PC-3 (cell line): ENCODE measurements around the gene STAT5B. TPM values are rescaled to one million over a fixed set of nuclear protein-coding genes. Genes with fewer than 3 reads are reported as not detected.

ENCODE experiments used
- ATAC-seq: fragments of 200-7000 bp; cut with Tn5 transposase; 2 replicates; pipeline ENCODE4 v1.9.1; 2020; ENCODE audit warnings: mild to moderate bottlenecking, moderate library complexity
- BruUV-seq: library from RNA; stranded (reverse); fragments of 400-500 nt; replicated peaks from 2 replicates; lab custom pipeline; 2021; lab: Mats Ljungman, UMichigan
- CTCF ChIA-PET: fragments of 300-600 bp; sonication (Branson Sonifier 250); formaldehyde crosslinking; loops from one replicate; lab custom pipeline; 2022; ENCODE audit warnings: antibody characterized with exemption; lab: Charles Lee
- POLR2A ChIA-PET: fragments of 300-600 bp; sonication (Branson Sonifier 250); formaldehyde crosslinking; loops from one replicate; lab custom pipeline; 2022; ENCODE audit warnings: antibody characterized with exemption; ENCODE audit not compliant: unreplicated experiment; lab: Charles Lee
- DNase-seq: peaks from one replicate; pipeline ENCODE4 v3.0.0-alpha.2; 2015
- H2AFZ ChIP-seq: fragments of 300-600 bp; sonication (generic); 2 replicates; pipeline ENCODE4 v1.6.0; 2016; ENCODE audit warnings: antibody characterized with exemption, low read length
- H3F3A ChIP-seq: fragments of 300-600 bp; sonication (generic); one replicate; pipeline ENCODE4 v1.6.0; 2017; ENCODE audit warnings: antibody characterized with exemption, low read length, control low read depth, mild to moderate bottlenecking; ENCODE audit not compliant: unreplicated experiment
- H3K27ac ChIP-seq: fragments of 300-600 bp; sonication (generic); 2 replicates; pipeline ENCODE4 v1.5.1; 2016; ENCODE audit warnings: mild to moderate bottlenecking, low read length
- H3K27me3 ChIP-seq: fragments of 300-600 bp; sonication (generic); 2 replicates; pipeline ENCODE4 v1.6.1; 2016; ENCODE audit warnings: low read length, mixed read lengths
- H3K36me3 ChIP-seq: fragments of 300-600 bp; sonication (generic); 2 replicates; pipeline ENCODE4 v1.6.1; 2016; ENCODE audit warnings: low read depth, mixed run types, low read length, mixed read lengths
- H3K4me1 ChIP-seq: fragments of 300-600 bp; sonication (generic); 2 replicates; pipeline ENCODE4 v1.5.1; 2016; ENCODE audit warnings: low read length; ENCODE audit not compliant: insufficient read depth
- H3K4me2 ChIP-seq: fragments of 300-600 bp; sonication (generic); 2 replicates; pipeline ENCODE4 v1.6.0; 2016; ENCODE audit warnings: low read length
- H3K4me3 ChIP-seq: fragments of 300-600 bp; sonication (generic); 2 replicates; pipeline ENCODE4 v1.5.1; 2016; ENCODE audit warnings: mild to moderate bottlenecking, low read length, mixed read lengths
- H3K79me2 ChIP-seq: fragments of 300-600 bp; sonication (generic); 2 replicates; pipeline ENCODE4 v1.6.1; 2017; ENCODE audit warnings: low read length, mixed read lengths
- H3K9ac ChIP-seq: fragments of 300-600 bp; sonication (generic); 2 replicates; pipeline ENCODE4 v1.6.0; 2016; ENCODE audit warnings: mild to moderate bottlenecking, low read length
- H3K9me2 ChIP-seq: fragments of 300-600 bp; sonication (generic); replicated peaks from 2 replicates; pipeline ENCODE4 v1.6.1; 2016; ENCODE audit warnings: mixed run types, low read length, mixed read lengths
- H3K9me3 ChIP-seq: fragments of 300-600 bp; sonication (generic); 2 replicates; pipeline ENCODE4 v1.6.1; 2016; ENCODE audit warnings: low read length, mixed read lengths
- H4K20me1 ChIP-seq: fragments of 300-600 bp; sonication (generic); 2 replicates; pipeline ENCODE4 v1.6.1; 2016; ENCODE audit warnings: low read length, mixed read lengths
- EZH2 ChIP-seq: fragments of 300-600 bp; sonication (generic); IDR thresholded peaks from one replicate; pipeline ENCODE4 v1.6.1; 2017; ENCODE audit warnings: antibody characterized with exemption, mild to moderate bottlenecking, low read length; ENCODE audit not compliant: unreplicated experiment
- EZH2phosphoT487 ChIP-seq: fragments of 300-600 bp; sonication (generic); IDR thresholded peaks from 2 replicates; pipeline ENCODE4 v1.6.1; 2018; ENCODE audit warnings: mild to moderate bottlenecking, antibody characterized with exemption, low read length, borderline replicate concordance
- intact Hi-C: fragments of 100-400 bp; cut with micrococcal nuclease; formaldehyde crosslinking; loops from 2 replicates; pipeline ENCODE4 v1.9.0; 2023
- total RNA-seq: library from RNA; depleted of rRNA; stranded (reverse); fragments of >200 nt; gene quantifications from 2 replicates; pipeline ENCODE4 v1.2.3, GENCODE V29; 2014
- TF ChIP-seq, protein P1 (sequence below): fragments of 300-600 bp; sonication (generic); conservative IDR thresholded peaks from 2 replicates; pipeline ENCODE4 v1.5.1; 2017; ENCODE audit warnings: antibody characterized with exemption, low read depth, mild to moderate bottlenecking, low read length

STAT5B gene
- total RNA-seq, 1 experiment from 2014 or later, result not detected

DNA sequence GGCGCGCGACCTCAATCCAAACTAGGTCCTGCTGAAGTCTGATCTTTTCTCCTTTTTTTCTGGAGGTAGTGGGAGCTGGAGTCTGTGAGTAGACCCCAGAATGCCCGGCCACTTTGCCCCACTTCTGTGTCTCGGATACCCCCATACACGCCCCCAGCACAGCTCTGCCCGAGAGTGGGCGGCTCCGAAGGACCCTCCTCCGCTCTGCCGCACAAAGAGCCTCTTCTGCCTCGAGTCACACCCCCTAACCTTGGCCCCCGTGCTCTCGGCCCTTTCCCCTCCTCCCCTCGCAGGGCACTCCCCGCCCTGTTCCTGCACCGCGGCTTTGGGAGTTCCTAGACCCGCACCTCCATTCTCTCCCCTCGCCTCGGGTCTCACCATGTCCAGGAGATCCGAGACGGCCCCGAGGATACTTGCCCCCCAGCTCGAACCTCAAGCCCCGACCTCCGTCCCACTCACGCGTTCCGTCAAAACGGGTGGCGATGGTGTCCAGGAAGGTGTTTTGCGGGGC is 95.7 kb downstream of the STAT5B start:
- Histone ChIP-seq H3F3A (no peaks in the 10 kb centered on the region), H3K4me2 (no peak overlapping the region), H3K4me3 (no peak overlapping the region), H3K9ac (no peak overlapping the region), H3K36me3 (no peaks in the 10 kb centered on the region), H3K27me3 (no peaks in the 10 kb centered on the region), H4K20me1 (no peaks in the 10 kb centered on the region), H3K27ac (no peak overlapping the region), H3K9me3 (no peaks in the 10 kb centered on the region), H3K4me1 (no peaks in the 10 kb centered on the region), H2AFZ (no peak overlapping the region), H3K79me2 (no peaks in the 10 kb centered on the region), H3K9me2 (no peaks in the 10 kb centered on the region)
- TF ChIP-seq EZH2phosphoT487, result no peak
- no peak for TF ChIP-seq EZH2
- TF ChIP-seq, protein P1, sequence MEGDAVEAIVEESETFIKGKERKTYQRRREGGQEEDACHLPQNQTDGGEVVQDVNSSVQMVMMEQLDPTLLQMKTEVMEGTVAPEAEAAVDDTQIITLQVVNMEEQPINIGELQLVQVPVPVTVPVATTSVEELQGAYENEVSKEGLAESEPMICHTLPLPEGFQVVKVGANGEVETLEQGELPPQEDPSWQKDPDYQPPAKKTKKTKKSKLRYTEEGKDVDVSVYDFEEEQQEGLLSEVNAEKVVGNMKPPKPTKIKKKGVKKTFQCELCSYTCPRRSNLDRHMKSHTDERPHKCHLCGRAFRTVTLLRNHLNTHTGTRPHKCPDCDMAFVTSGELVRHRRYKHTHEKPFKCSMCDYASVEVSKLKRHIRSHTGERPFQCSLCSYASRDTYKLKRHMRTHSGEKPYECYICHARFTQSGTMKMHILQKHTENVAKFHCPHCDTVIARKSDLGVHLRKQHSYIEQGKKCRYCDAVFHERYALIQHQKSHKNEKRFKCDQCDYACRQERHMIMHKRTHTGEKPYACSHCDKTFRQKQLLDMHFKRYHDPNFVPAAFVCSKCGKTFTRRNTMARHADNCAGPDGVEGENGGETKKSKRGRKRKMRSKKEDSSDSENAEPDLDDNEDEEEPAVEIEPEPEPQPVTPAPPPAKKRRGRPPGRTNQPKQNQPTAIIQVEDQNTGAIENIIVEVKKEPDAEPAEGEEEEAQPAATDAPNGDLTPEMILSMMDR, result no peak
- ChIA-PET POLR2A (no interaction called here), CTCF (no interaction called here)
- BruUV-seq, result no TSS peak
- DNase-seq, result no peak
- intact Hi-C loops, result no loop called here
- ATAC-seq, result no peak

DNA sequence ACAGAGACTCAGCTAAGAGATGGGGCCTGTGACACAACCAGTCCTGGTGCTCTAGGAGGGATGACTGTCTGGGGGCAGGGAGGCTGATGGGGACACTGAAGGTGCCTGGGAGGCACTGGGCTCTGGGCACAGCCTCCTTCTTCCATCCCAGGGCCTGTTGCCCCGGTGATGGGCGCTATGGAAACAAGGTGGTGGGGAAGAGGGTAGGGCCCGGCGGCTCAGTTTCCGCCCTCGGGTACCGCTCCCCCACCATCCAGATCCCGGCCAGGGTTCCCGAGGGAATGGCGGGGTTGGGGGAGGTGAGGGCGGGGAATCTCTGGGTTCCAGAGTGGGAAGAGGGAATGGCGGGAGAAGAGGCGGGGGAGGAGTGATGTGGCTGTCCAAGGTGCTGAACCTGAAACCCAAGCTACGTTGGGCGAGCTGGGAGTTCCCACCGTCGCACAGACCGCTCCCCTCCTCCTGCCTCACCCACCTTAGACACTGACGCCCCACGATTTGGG is 96.2 kb downstream of the STAT5B start:
- no peaks in the 10 kb centered on the region for H3K9me3 ChIP-seq
- H3K9ac ChIP-seq, result no peak overlapping the region
- H3K4me1 ChIP-seq, result no peaks in the 10 kb centered on the region
- H3K36me3 ChIP-seq, result no peaks in the 10 kb centered on the region
- H3K27ac ChIP-seq, result no peak overlapping the region
- BruUV-seq, result no TSS peak
- DNase-seq, result no peak
- no peak overlapping the region for H2AFZ ChIP-seq
- no peaks in the 10 kb centered on the region for H3F3A ChIP-seq
- H3K4me3 ChIP-seq, result no peak overlapping the region
- TF ChIP-seq, protein P1, result no peak
- TF ChIP-seq EZH2phosphoT487 (no peak), EZH2 (no peak)
- H3K27me3 ChIP-seq, result no peaks in the 10 kb centered on the region
- no peaks in the 10 kb centered on the region for H3K9me2 ChIP-seq
- H4K20me1 ChIP-seq, result no peaks in the 10 kb centered on the region
- ATAC-seq, result no peak
- H3K4me2 ChIP-seq, result no peak overlapping the region
- POLR2A ChIA-PET, result no interaction called here
- H3K79me2 ChIP-seq, result no peaks in the 10 kb centered on the region
- intact Hi-C loops, result no loop called here
- CTCF ChIA-PET, result no interaction called here

DNA sequence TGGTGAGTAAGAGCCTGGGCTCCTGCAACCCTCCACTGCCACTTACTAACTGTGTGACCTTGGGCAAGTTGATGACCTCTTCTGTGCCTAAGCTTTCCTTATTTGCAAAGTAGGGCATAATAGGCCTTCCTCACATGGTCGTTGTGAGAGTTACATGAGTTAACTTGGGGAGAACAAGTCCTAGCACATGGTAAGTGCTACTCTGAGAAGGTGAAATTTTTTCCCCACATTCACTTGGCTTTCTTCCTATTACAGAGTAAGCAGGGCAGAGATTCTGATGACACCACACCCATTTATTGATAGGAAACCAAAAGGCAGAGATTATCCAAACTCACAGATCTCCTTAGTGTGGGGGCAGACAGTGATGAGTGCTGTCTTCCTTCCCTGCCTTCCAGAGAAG is 96.9 kb downstream of the STAT5B start:
- no peaks in the 10 kb centered on the region for H3K9me2 ChIP-seq
- BruUV-seq, result no TSS peak

More for the DNA sequence above, 96.9 kb downstream of the STAT5B start:
- no peaks in the 10 kb centered on the region for H3F3A ChIP-seq
- POLR2A ChIA-PET, result no interaction called here
- no peak overlapping the region for H3K4me2 ChIP-seq
- intact Hi-C loops, result no loop called here
- ATAC-seq, result no peak
- H4K20me1 ChIP-seq, result no peaks in the 10 kb centered on the region
- no peaks in the 10 kb centered on the region for H3K9me3 ChIP-seq
- no peaks in the 10 kb centered on the region for H3K79me2 ChIP-seq
- TF ChIP-seq EZH2 (no peak), EZH2phosphoT487 (no peak)
- TF ChIP-seq, protein P1, result no peak
- CTCF ChIA-PET, result no interaction called here
- H3K36me3 ChIP-seq, result no peaks in the 10 kb centered on the region
- DNase-seq, result no peak
- no peak overlapping the region for H3K9ac ChIP-seq
- H2AFZ ChIP-seq, result no peak overlapping the region
- H3K4me1 ChIP-seq, result no peaks in the 10 kb centered on the region
- no peak overlapping the region for H3K4me3 ChIP-seq
- H3K27ac ChIP-seq, result no peak overlapping the region
- no peaks in the 10 kb centered on the region for H3K27me3 ChIP-seq
